ENCODE results near the gene GUCA2B.

DNA sequence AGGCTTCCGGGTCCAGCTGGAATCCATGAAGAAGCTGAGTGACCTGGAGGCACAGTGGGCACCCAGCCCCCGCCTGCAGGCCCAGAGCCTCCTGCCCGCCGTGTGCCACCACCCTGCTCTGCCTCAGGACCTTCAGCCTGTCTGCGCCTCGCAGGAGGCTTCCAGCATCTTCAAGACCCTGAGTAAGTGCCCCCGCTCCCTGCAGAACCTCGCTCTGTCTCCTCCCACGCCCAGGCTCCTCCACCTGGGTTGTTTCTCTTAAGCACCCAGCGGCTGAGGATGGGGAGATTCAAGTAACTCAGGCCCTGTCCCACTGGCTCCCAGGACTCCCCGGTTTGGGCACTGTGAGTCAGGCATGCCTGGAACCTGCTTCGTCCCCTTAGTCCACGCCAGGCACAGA lies 1.5 kb downstream of the GUCA2B start:
- TF ChIP-seq, protein P1, sequence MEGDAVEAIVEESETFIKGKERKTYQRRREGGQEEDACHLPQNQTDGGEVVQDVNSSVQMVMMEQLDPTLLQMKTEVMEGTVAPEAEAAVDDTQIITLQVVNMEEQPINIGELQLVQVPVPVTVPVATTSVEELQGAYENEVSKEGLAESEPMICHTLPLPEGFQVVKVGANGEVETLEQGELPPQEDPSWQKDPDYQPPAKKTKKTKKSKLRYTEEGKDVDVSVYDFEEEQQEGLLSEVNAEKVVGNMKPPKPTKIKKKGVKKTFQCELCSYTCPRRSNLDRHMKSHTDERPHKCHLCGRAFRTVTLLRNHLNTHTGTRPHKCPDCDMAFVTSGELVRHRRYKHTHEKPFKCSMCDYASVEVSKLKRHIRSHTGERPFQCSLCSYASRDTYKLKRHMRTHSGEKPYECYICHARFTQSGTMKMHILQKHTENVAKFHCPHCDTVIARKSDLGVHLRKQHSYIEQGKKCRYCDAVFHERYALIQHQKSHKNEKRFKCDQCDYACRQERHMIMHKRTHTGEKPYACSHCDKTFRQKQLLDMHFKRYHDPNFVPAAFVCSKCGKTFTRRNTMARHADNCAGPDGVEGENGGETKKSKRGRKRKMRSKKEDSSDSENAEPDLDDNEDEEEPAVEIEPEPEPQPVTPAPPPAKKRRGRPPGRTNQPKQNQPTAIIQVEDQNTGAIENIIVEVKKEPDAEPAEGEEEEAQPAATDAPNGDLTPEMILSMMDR (IDR thresholded peaks at IDR 0.05) = no peak
- no peak for TF ChIP-seq POLR2A (IDR thresholded peaks at IDR 0.05)

Measured in transverse colon (tissue), 3 donors.